NB4 (cell line): ENCODE data around the gene RXRA.

ENCODE experiments used
- DNase-seq: peaks from one replicate; pipeline ENCODE4 v3.0.0; 2010; ENCODE audit warnings: low read depth
- H3K4me3 ChIP-seq: one replicate; pipeline ENCODE4 v1.5.1; 2011; ENCODE audit warnings: mild to moderate bottlenecking, low read depth, low read length, moderate library complexity
- CTCF ChIP-seq: IDR thresholded peaks from one replicate; pipeline ENCODE4 v1.5.1; 2012; ENCODE audit warnings: low read depth, low read length
- MAX ChIP-seq: IDR thresholded peaks from 2 replicates; pipeline ENCODE4 v1.6.1; 2011; ENCODE audit warnings: low read depth, low read length
- MYC ChIP-seq: IDR thresholded peaks from 2 replicates; pipeline ENCODE4 v1.6.1; 2011; ENCODE audit warnings: low read depth, low read length
- POLR2A ChIP-seq: IDR thresholded peaks from 2 replicates; pipeline ENCODE4 v1.6.1; 2011; ENCODE audit warnings: mild to moderate bottlenecking; ENCODE audit not compliant: insufficient read length; ENCODE audit errors: extremely low read depth

The RXRA gene

GRCh38 chr9:134398756-134399155 is 72.5 kb downstream of the RXRA start:
- no peak overlapping the region for H3K4me3 ChIP-seq
- TF ChIP-seq MAX: no peak
- TF ChIP-seq POLR2A: no peak
- TF ChIP-seq MYC: no peak
- TF ChIP-seq CTCF: no peak

GRCh38 chr9:134399435-134400056 is 73.3 kb downstream of the RXRA start:
- 0 out of 2 replicates have a peak, but pooled peaks have one; percentile 4 for TF ChIP-seq MAX
- no peak for TF ChIP-seq POLR2A
- peak; percentile 64 for TF ChIP-seq CTCF
- TF ChIP-seq MYC: no peak
- peak; percentile 64 for DNase-seq
- H3K4me3 ChIP-seq: no peak overlapping the region

More at GRCh38 chr9:134398756-134399155, 72.5 kb downstream of the RXRA start:
- no peak for DNase-seq

GRCh38 chr9:134400283-134400682 is 74.0 kb downstream of the RXRA start:
- H3K4me3 ChIP-seq: no peak overlapping the region
- no peak for DNase-seq
- no peak for TF ChIP-seq POLR2A
- TF ChIP-seq MYC: no peak
- no peak for TF ChIP-seq MAX
- no peak for TF ChIP-seq CTCF

GRCh38 chr9:134401391-134401790 is 75.1 kb downstream of the RXRA start:
- no peak overlapping the region for H3K4me3 ChIP-seq
- no peak for TF ChIP-seq CTCF
- no peak for TF ChIP-seq MAX
- no peak for TF ChIP-seq POLR2A
- no peak for TF ChIP-seq MYC
- no peak for DNase-seq

- DNase-seq: peak; percentile 25
- no peak overlapping the region for H3K4me3 ChIP-seq
- TF ChIP-seq CTCF (no peak), MYC (no peak), POLR2A (no peak), MAX (no peak)
These were observed 75.9 kb downstream of the RXRA start for GRCh38 chr9:134402182-134402581.
